Measurements from ENCODE around the gene RABGAP1. TPM values are rescaled to one million over a fixed set of nuclear protein-coding genes. Genes with fewer than 3 reads are reported as not detected.

RABGAP1 gene
- total and polyA plus RNA-seq, 4 donors, result 3.8 to 25.7 (median 10.5) TPM

- 96% methylated on average over 2 of the region's 2 CpGs for WGBS
- H3K36me3 ChIP-seq (ENCODE audit: control insufficient read depth in 4 of 4, insufficient read depth in 3 of 4, low read depth in 1 of 4, low read length in 3 of 4), result peaks cover 1 to 24% (median 18%) of the 10 kb centered on the region in 4 donors
- no peaks in the 10 kb centered on the region for H3K9me3 ChIP-seq (ENCODE audit: control insufficient read depth in 4 of 4, low read length in 3 of 4)
- no peak for TF ChIP-seq NR2F2 (IDR thresholded peaks at IDR 0.05)
- TF ChIP-seq FOXA1 (IDR thresholded peaks at IDR 0.05), result no peak
- TF ChIP-seq ATF3 (IDR thresholded peaks at IDR 0.05), result no peak
- TF ChIP-seq TAF1 (conservative IDR thresholded peaks at IDR 0.05), result no peak
- H3K4me3 ChIP-seq (ENCODE audit: low read depth in 1 of 3, low read length in 3 of 3), result no peak overlapping the region
- H3K27me3 ChIP-seq (ENCODE audit: control insufficient read depth in 4 of 4, insufficient read depth in 4 of 4, low read length in 3 of 4), result no peaks in the 10 kb centered on the region
- no peak overlapping the region for H3K27ac ChIP-seq (ENCODE audit: low read depth in 1 of 2, low read length in 2 of 2)
- no peak for DNase-seq (ENCODE audit: low spot score)
- H3K4me1 ChIP-seq (ENCODE audit: control insufficient read depth in 4 of 4, insufficient read depth in 4 of 4, low read length in 3 of 4), result no peaks in the 10 kb centered on the region
- no peak overlapping the region for H3K9ac ChIP-seq (ENCODE audit: low read depth in 1 of 2, low read length in 2 of 2)
These were observed 124.4 kb downstream of the RABGAP1 start for GRCh38 chr9:123065196-123065595.

- no peaks in the 10 kb centered on the region for H3K4me1 ChIP-seq (ENCODE audit: control insufficient read depth in 4 of 4, insufficient read depth in 4 of 4, low read length in 3 of 4)
- TF ChIP-seq GABPA (IDR thresholded peaks at IDR 0.05 in 1 of 2, conservative IDR thresholded peaks at IDR 0.05 in 1 of 2) (no peak), HNF4A (conservative IDR thresholded peaks at IDR 0.05) (no peak), CTCF (IDR thresholded peaks at IDR 0.05; ENCODE audit: low read depth, low read length, missing input control) (no peak), HNF4G (IDR thresholded peaks at IDR 0.05) (no peak), YY1 (IDR thresholded peaks at IDR 0.05) (no peak), RXRA (IDR thresholded peaks at IDR 0.05) (no peak), ZBTB33 (IDR thresholded peaks at IDR 0.05) (no peak), RAD21 (IDR thresholded peaks at IDR 0.05) (no peak), ATF3 (IDR thresholded peaks at IDR 0.05) (no peak), TAF1 (conservative IDR thresholded peaks at IDR 0.05) (no peak), MAX (IDR thresholded peaks at IDR 0.05) (no peak)
- WGBS, result 71% methylated on average over 1 of the region's 1 CpG
- no peaks in the 10 kb centered on the region for H3K27me3 ChIP-seq (ENCODE audit: control insufficient read depth in 4 of 4, insufficient read depth in 4 of 4, low read length in 3 of 4)
- no peak for DNase-seq (ENCODE audit: low spot score)
- H3K27ac ChIP-seq (ENCODE audit: low read depth in 1 of 2, low read length in 2 of 2), result no peak overlapping the region
- H3K36me3 ChIP-seq (ENCODE audit: control insufficient read depth in 4 of 4, insufficient read depth in 3 of 4, low read depth in 1 of 4, low read length in 3 of 4), result peaks cover 1 to 33% (median 20%) of the 10 kb centered on the region in 4 donors
- no peak overlapping the region for H3K9ac ChIP-seq (ENCODE audit: low read depth in 1 of 2, low read length in 2 of 2)
- no peaks in the 10 kb centered on the region for H3K9me3 ChIP-seq (ENCODE audit: control insufficient read depth in 4 of 4, low read length in 3 of 4)
- H3K4me3 ChIP-seq (ENCODE audit: low read depth in 1 of 3, low read length in 3 of 3), result no peak overlapping the region
These were observed 126.3 kb downstream of the RABGAP1 start for GRCh38 chr9:123067136-123067535.

- Histone ChIP-seq H3K9ac (ENCODE audit: low read depth in 1 of 2, low read length in 2 of 2) (no peak overlapping the region), H3K4me3 (ENCODE audit: low read depth in 1 of 3, low read length in 3 of 3) (no peak overlapping the region), H3K27me3 (ENCODE audit: control insufficient read depth in 4 of 4, insufficient read depth in 4 of 4, low read length in 3 of 4) (no peaks in the 10 kb centered on the region), H3K27ac (ENCODE audit: low read depth in 1 of 2, low read length in 2 of 2) (no peak overlapping the region), H3K9me3 (ENCODE audit: control insufficient read depth in 4 of 4, low read length in 3 of 4) (no peaks in the 10 kb centered on the region), H3K36me3 (ENCODE audit: control insufficient read depth in 4 of 4, insufficient read depth in 3 of 4, low read depth in 1 of 4, low read length in 3 of 4) (peaks cover 1 to 37% (median 21%) of the 10 kb centered on the region in 4 donors), H3K4me1 (ENCODE audit: control insufficient read depth in 4 of 4, insufficient read depth in 4 of 4, low read length in 3 of 4) (peaks cover 0 to 2% (median 0%) of the 10 kb centered on the region in 4 donors)
- 91% methylated on average over 3 of the region's 3 CpGs for WGBS
- no peak for DNase-seq (ENCODE audit: low spot score)
- TF ChIP-seq MAX (IDR thresholded peaks at IDR 0.05) (no peak), NR2F2 (IDR thresholded peaks at IDR 0.05) (no peak), ZBTB33 (IDR thresholded peaks at IDR 0.05) (no peak), FOXA1 (IDR thresholded peaks at IDR 0.05) (no peak), RAD21 (IDR thresholded peaks at IDR 0.05) (no peak), GABPA (IDR thresholded peaks at IDR 0.05 in 1 of 2, conservative IDR thresholded peaks at IDR 0.05 in 1 of 2) (no peak), FOXA2 (IDR thresholded peaks at IDR 0.05) (no peak), JUND (IDR thresholded peaks at IDR 0.05) (no peak), HNF4G (IDR thresholded peaks at IDR 0.05) (no peak), CTCF (IDR thresholded peaks at IDR 0.05; ENCODE audit: low read depth, low read length, missing input control) (no peak)
These were observed 128.2 kb downstream of the RABGAP1 start for GRCh38 chr9:123069010-123069481.
